Dedifferentiated amniotic fluid mesenchymal stem cell (primary cell): ENCODE results near the gene BATF.

ENCODE experiments used
- DNase-seq: peaks from one replicate; pipeline ENCODE4 v3.0.0-alpha.2; 2016; ENCODE audit errors: extremely low spot score

Gene BATF

GRCh38 chr14:75595226-75595625 is 73.0 kb downstream of the BATF start:
- no peak for DNase-seq
